NCI-H526 (cell line): ENCODE measurements around the gene OR2W3.

Experiments
- DNase-seq, 2 experiments: peaks; one replicate each; lab custom pipeline; 2025; lab: John Stamatoyannopoulos, UW

Gene OR2W3

DNA sequence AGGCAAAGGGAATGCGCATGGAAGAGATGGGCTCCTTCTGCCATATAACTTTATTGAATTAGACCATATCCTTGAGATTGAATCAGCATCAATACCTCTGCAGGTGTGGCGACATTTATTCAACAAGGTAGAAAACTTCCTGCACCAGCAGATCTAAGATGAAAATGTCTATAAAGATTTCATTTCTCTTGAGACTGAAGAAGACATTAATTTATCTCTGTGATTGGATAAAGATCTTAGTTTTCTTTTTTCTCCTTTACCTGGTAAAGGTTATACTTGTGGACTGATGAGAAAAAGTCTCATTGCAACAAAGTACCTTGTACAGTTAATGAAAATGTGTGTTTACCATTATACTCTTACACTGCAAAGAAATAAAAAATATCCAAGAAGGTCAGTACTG, 24.6 kb downstream of the OR2W3 start, which contains the start of gene OR2T8:
Gene OR2T8 (plus strand): TSS at position 301 of the 400 bp plus-strand sequence. CDS start 766 bp downstream, outside the sequence.
- DNase-seq: no peak

DNA sequence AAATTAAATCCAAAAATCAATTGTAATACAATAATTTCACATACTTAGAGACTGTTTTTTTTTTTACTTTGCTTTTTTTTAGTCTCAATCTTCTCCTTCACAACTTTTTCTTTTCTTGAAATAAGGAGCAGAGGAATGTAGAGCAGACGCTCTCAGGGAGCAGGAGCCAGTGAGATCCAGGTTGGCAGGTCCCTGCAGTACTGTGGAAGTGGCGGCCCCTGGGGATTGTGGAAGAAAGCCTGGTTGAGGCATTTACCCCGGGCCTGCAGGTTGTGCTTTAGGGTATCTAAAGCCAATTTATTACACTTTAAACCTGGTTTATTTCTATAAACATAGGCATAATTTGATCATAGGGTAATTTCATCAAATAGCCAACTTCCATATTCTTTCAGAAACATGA, 28.6 kb downstream of the OR2W3 start:
- DNase-seq: no peak

DNA sequence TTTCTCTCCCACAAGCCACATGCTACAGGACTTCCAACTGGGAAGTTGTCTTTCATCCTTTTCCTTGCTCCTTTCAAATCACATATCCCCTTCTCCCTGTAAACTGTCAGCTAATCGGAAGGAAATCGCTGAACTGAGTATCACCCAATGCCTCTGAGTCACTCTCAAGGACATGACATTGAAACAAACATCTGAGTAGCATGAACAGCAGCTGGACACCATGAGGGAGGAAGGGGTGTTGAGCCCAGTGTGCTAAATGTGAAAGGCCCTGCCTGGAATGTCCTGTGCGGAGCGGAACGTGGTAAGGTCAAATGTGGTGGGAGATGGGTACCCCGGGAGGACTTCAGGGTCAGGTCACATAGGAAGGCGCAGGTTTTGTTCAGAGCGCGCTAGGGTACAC, 29.5 kb downstream of the OR2W3 start, which contains the start of gene OR2AJ1:
Gene OR2AJ1 (plus strand): TSS at position 22 of the 400 bp plus-strand sequence. CDS start 8,880 bp downstream, outside the sequence.
- DNase-seq: no peak

DNA sequence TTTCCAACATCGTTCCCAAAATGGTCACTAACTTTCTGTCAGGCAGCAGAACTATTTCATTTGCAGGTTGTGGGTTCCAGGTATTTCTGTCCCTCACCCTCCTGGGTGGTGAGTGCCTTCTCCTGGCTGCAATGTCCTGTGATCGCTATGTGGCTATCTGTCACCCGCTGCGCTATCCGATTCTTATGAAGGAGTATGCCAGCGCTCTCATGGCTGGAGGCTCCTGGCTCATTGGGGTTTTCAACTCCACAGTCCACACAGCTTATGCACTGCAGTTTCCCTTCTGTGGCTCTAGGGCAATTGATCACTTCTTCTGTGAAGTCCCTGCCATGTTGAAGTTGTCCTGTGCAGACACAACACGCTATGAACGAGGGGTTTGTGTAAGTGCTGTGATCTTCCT, 38.6 kb downstream of the OR2W3 start:
- no peak for DNase-seq

DNA sequence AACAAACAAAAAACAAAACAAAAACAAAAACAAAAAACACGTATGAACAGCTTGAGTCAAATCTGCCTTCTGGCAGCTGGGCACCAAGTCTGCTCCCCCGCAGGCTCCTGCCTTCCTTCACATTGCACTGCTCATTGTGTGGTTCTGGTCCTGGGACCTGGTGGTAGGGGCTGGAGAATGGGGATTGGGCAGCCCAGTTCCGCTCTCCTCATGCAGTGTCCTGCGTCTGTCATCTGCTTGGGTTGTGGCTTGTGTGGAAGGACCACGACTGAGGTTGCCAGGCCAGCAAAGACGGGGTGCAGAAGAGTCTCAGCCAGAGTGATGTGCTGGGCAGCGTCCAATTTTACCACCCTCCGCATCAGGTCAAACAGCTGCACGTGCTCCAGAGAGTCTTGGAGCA, 40.4 kb downstream of the OR2W3 start:
- DNase-seq: no peak

DNA sequence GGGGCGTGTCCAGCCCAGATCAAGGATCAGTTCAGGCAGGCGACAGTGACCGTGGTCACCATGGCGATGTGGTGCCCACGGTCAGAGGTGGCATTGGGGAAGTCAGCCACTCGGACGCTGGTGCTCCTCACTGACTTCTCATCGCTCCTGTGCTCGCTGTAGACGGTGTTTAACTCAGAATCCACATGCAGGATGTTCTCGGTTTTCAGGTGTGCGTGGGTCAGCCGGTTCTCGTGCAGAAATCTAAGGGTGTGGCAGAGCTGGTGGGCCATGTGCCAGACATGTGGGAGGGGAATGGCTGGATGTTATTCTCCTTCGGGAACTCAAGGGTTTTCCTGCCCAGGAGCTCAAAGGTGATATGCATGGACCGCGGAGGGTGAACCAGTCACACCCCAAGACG, 41.0 kb downstream of the OR2W3 start:
- DNase-seq: no peak

DNA sequence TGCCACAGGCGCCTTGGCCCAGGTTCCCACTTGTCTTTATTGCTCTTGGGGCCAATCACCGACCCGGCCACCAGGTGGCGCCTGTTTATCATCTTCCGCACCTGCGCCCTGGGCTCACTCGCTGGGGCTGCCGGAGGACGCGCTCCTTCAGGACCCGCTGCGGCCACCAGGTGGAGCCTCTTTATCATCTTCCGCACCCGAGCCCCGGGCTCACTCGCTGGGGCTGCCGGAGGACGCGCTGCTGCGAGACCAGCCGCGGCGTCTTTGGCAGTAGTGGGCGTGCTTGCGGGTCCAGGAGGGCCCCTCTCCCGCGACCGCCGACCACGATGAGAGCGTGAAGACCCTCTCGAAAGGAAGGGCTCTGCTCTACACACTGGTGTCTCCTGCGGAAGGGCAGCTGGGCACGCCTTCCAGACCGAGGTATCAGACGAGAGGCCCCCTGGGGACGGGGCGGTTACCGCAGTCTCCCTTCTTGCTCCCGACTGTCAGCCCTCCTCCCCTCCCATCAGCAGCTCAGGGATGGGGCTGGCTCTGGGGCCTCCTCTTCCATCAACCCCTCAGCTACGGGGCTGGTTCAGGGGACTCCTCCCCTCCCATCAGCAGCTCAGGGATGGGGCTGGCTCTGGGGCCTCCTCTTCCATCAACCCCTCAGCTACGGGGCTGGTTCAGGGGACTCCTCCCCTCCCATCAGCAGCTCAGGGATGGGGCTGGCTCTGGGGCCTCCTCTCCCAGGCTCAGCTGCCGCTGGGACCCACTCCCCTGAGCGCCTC, 41.8 kb downstream of the OR2W3 start:
- DNase-seq: peak; percentile 52 to 85

DNA sequence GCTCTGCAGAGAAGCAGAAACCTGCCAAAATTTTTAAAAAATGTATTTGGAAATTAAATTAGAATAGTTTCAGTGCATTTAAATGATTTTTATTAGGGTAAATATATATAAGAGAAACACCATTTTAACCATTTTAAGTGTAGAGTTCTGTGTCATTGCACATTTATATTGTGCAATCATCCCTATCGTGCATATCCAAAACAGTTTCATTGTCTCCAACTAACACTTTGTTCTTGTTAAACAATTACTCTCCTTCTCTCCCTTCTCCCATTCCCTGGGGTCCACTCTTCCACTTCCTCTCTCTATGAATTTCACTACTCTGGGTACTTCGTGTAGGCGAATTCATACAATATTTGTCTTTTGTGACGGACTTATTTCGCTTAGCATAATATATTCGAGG, 47.2 kb downstream of the OR2W3 start:
- DNase-seq: no peak
